HEK293 (cell line): ENCODE results near the gene KLHL12.

ENCODE experiments used
- CTCF ChIA-PET: fragments of 350-600 bp; formaldehyde crosslinking; extraction: SDS; loops from one replicate; lab custom pipeline; 2021; ENCODE audit warnings: antibody characterized with exemption; lab: Yijun Ruan, JAX
- POLR2A ChIA-PET: fragments of 300-600 bp; formaldehyde crosslinking; extraction: SDS; loops from one replicate; lab custom pipeline; 2020; ENCODE audit warnings: antibody characterized with exemption, inconsistent platforms; lab: Yijun Ruan, JAX
- H3K27ac ChIP-seq: fragments of 200-500 bp; sonication (Bioruptor generic); 2 replicates; pipeline ENCODE4 v1.5.1; 2014; ENCODE audit warnings: low read depth, low read length, control low read depth, inconsistent platforms; ENCODE audit errors: extremely low read depth
- H3K36me3 ChIP-seq, 2 experiments: fragments of 200-500 bp in 1 of 2; sonication (Bioruptor generic) in 1 of 2; 1 replicate in 1 of 2; 2 replicates in 1 of 2; pipeline ENCODE4 v1.5.1; 2014 to 2017; ENCODE audit warnings: inconsistent platforms in 2 of 2, low read length in 2 of 2; ENCODE audit not compliant: control insufficient read depth in 2 of 2, insufficient read depth in 1 of 2
- H3K4me1 ChIP-seq: fragments of 200-500 bp; sonication (Bioruptor generic); 2 replicates; pipeline ENCODE4 v1.5.1; 2014; ENCODE audit warnings: mild to moderate bottlenecking, low read length, inconsistent platforms; ENCODE audit not compliant: control insufficient read depth, insufficient read depth
- H3K4me3 ChIP-seq: 2 replicates; pipeline ENCODE4 v1.5.1; 2011; ENCODE audit warnings: low read depth, mild to moderate bottlenecking, control low read depth, low read length, moderate library complexity
- H3K9me3 ChIP-seq: fragments of 200-500 bp; sonication (Bioruptor generic); 2 replicates; pipeline ENCODE4 v1.5.1; 2014; ENCODE audit warnings: low read depth, low read length, inconsistent platforms; ENCODE audit not compliant: control insufficient read depth, insufficient read depth
- BCL11B ChIP-seq: fragments of 450-650 bp; formaldehyde crosslinking; IDR thresholded peaks from 2 replicates; pipeline ENCODE4 v1.5.1; 2016; ENCODE audit warnings: low read depth, missing biosample characterization, missing genetic modification characterization
- CTCF ChIP-seq: fragments of 450-650 bp; formaldehyde crosslinking; IDR thresholded peaks from 2 replicates; pipeline ENCODE4 v1.5.1; 2016; ENCODE audit warnings: missing biosample characterization, missing genetic modification characterization
- HIC1 ChIP-seq: fragments of 450-650 bp; formaldehyde crosslinking; IDR thresholded peaks from 2 replicates; pipeline ENCODE4 v1.5.1; 2016; ENCODE audit warnings: missing biosample characterization, missing genetic modification characterization
- MEIS1 ChIP-seq: sonication (generic); formaldehyde crosslinking; IDR thresholded peaks from 2 replicates; pipeline ENCODE4 v1.8.1; 2022; ENCODE audit warnings: missing genetic modification reagents, mild to moderate bottlenecking, borderline replicate concordance
- PRDM10 ChIP-seq: fragments of 450-650 bp; formaldehyde crosslinking; IDR thresholded peaks from 2 replicates; pipeline ENCODE4 v1.5.1; 2016; ENCODE audit warnings: missing biosample characterization, missing genetic modification characterization
- RBAK ChIP-seq: fragments of 450-650 bp; formaldehyde crosslinking; IDR thresholded peaks from 2 replicates; pipeline ENCODE4 v1.5.1; 2016; ENCODE audit warnings: missing biosample characterization, missing genetic modification characterization
- ZBTB17 ChIP-seq: fragments of 450-650 bp; formaldehyde crosslinking; IDR thresholded peaks from 2 replicates; pipeline ENCODE4 v1.5.1; 2016; ENCODE audit warnings: missing biosample characterization, missing genetic modification characterization
- ZNF112 ChIP-seq: fragments of 450-650 bp; formaldehyde crosslinking; IDR thresholded peaks from 2 replicates; pipeline ENCODE4 v1.5.0; 2017; ENCODE audit warnings: missing biosample characterization, missing genetic modification characterization
- ZNF148 ChIP-seq: fragments of 450-650 bp; formaldehyde crosslinking; IDR thresholded peaks from 2 replicates; pipeline ENCODE4 v1.5.0; 2017; ENCODE audit warnings: missing biosample characterization, missing genetic modification characterization, borderline replicate concordance
- ZNF157 ChIP-seq: fragments of 450-650 bp; formaldehyde crosslinking; IDR thresholded peaks from 2 replicates; pipeline ENCODE4 v1.5.1; 2016; ENCODE audit warnings: missing biosample characterization, missing genetic modification characterization
- ZNF223 ChIP-seq: fragments of 450-650 bp; formaldehyde crosslinking; IDR thresholded peaks from 2 replicates; pipeline ENCODE4 v1.5.1; 2016; ENCODE audit warnings: missing biosample characterization, missing genetic modification characterization
- ZNF266 ChIP-seq: fragments of 450-650 bp; formaldehyde crosslinking; IDR thresholded peaks from 2 replicates; pipeline ENCODE4 v1.5.1; 2016; ENCODE audit warnings: missing biosample characterization, missing genetic modification characterization, low read depth
- ZNF335 ChIP-seq: fragments of 450-650 bp; formaldehyde crosslinking; conservative IDR thresholded peaks from 2 replicates; pipeline ENCODE4 v1.5.1; 2016; ENCODE audit warnings: missing biosample characterization, missing genetic modification characterization
- ZNF398 ChIP-seq: fragments of 450-650 bp; formaldehyde crosslinking; IDR thresholded peaks from 2 replicates; pipeline ENCODE4 v1.5.1; 2017; ENCODE audit warnings: missing biosample characterization, missing genetic modification characterization
- ZNF513 ChIP-seq: fragments of 450-650 bp; IDR thresholded peaks from 2 replicates; pipeline ENCODE4 v1.5.1; 2018; ENCODE audit warnings: missing biosample characterization, missing genetic modification characterization
- ZNF654 ChIP-seq: fragments of 450-650 bp; formaldehyde crosslinking; IDR thresholded peaks from 2 replicates; pipeline ENCODE4 v1.5.1; 2016; ENCODE audit warnings: low read depth, missing biosample characterization, missing genetic modification characterization
- ZNF658 ChIP-seq: fragments of 450-650 bp; formaldehyde crosslinking; IDR thresholded peaks from 2 replicates; pipeline ENCODE4; 2016; ENCODE audit warnings: missing biosample characterization, missing genetic modification characterization
- ZNF692 ChIP-seq: fragments of 450-650 bp; formaldehyde crosslinking; IDR thresholded peaks from 2 replicates; pipeline ENCODE4 v1.5.1; 2016; ENCODE audit warnings: missing biosample characterization, missing genetic modification characterization
- ZNF704 ChIP-seq: fragments of 450-650 bp; formaldehyde crosslinking; IDR thresholded peaks from 2 replicates; pipeline ENCODE4 v1.5.1; 2016; ENCODE audit warnings: missing biosample characterization, missing genetic modification characterization
- ZNF785 ChIP-seq: fragments of 450-650 bp; formaldehyde crosslinking; IDR thresholded peaks from 2 replicates; pipeline ENCODE4 v1.5.1; 2016; ENCODE audit warnings: missing biosample characterization, missing genetic modification characterization
- ZNF830 ChIP-seq: fragments of 450-650 bp; IDR thresholded peaks from 2 replicates; pipeline ENCODE4 v1.5.0; 2018; ENCODE audit warnings: missing biosample characterization, missing genetic modification characterization, low read depth, mild to moderate bottlenecking, moderate library complexity

The KLHL12 gene

GRCh38 chr1:202968895-202969295 lies 41.9 kb upstream of the KLHL12 start:
- Histone ChIP-seq H3K4me3 (no peak overlapping the region), H3K4me1 (0 out of 2 replicates have a peak, but pooled peaks cover 2% of the 10 kb centered on the region), H3K9me3 (no peaks in the 10 kb centered on the region), H3K36me3 (peaks cover 0 to 19% of the 10 kb centered on the region in 2 experiments; a peak in 1 of 3 replicates), H3K27ac (no peak overlapping the region)
- ChIA-PET POLR2A (interaction anchor here (1.4 kb wide), 1 partner anchor 80 kb away, joined by 3 read pairs; no protein-coding TSS in a partner anchor), CTCF (interaction anchor here (1.5 kb wide), 1 partner anchor 9 kb away, joined by 8 read pairs; no protein-coding TSS in a partner anchor)
- TF ChIP-seq BCL11B (tag by site-specific recombination) = no peak
- no peak for TF ChIP-seq ZNF148 (tag by site-specific recombination)
- TF ChIP-seq HIC1 (tag by site-specific recombination) = no peak
- no peak for TF ChIP-seq ZNF513 (tag by site-specific recombination)
- no peak for TF ChIP-seq ZNF785 (tag by site-specific recombination)
- no peak for TF ChIP-seq MEIS1
- no peak for TF ChIP-seq ZNF830
- no peak for TF ChIP-seq ZNF157 (tag by site-specific recombination)
- TF ChIP-seq RBAK (tag by site-specific recombination) = no peak
- no peak for TF ChIP-seq ZNF704 (tag by site-specific recombination)
- no peak for TF ChIP-seq ZNF223
- TF ChIP-seq ZNF398 (tag by site-specific recombination) = peak; percentile 64
- TF ChIP-seq ZNF658 = no peak
- 0 out of 2 replicates have a peak, but pooled peaks have one; percentile 24 for TF ChIP-seq ZNF335 (tag by site-specific recombination)
- peak; percentile 93 for TF ChIP-seq CTCF (tag by site-specific recombination)
- peak; percentile 68 for TF ChIP-seq ZBTB17
- TF ChIP-seq ZNF112 (tag by site-specific recombination) = no peak
- TF ChIP-seq ZNF692 (tag by site-specific recombination) = 0 out of 2 replicates have a peak, but pooled peaks have one; percentile 27
- no peak for TF ChIP-seq ZNF266 (tag by site-specific recombination)
- peak; percentile 26 for TF ChIP-seq ZNF654
- TF ChIP-seq PRDM10 = peak; percentile 47; the same call in 1 of the 2 replicates
